ENCODE measurements around the gene GTF2F2. TPM values are rescaled to one million over a fixed set of nuclear protein-coding genes. Genes with fewer than 3 reads are reported as not detected.

The GTF2F2 gene
- total and polyA plus RNA-seq, 2 donors (not counting 3 experiments of a cell fraction or from before 2014, with no cell fraction given), result 7.5 to 23.6 TPM

- Histone ChIP-seq H3K4me3 (replicated peaks in 1 of 3; ENCODE audit: insufficient read depth in 1 of 3, low read depth in 1 of 3, low read length in 3 of 3) (no peak overlapping the region), H2AFZ (ENCODE audit: low read depth, low read length) (no peak overlapping the region), H3K36me3 (ENCODE audit: control insufficient read depth in 2 of 2, extremely low read depth in 1 of 2, insufficient read depth in 2 of 2, low read length in 2 of 2) (no peaks in the 10 kb centered on the region), H3K27ac (ENCODE audit: insufficient read depth, low read depth, low read length) (no peak overlapping the region), H3K27me3 (ENCODE audit: control insufficient read depth in 2 of 2, insufficient read depth in 2 of 2, low read length in 2 of 2) (no peaks in the 10 kb centered on the region), H4K20me1 (replicated peaks; ENCODE audit: control insufficient read depth, extremely low read depth, insufficient read depth, low read length) (no peaks in the 10 kb centered on the region), H3K4me2 (ENCODE audit: insufficient read depth, low read length) (no peak overlapping the region), H3K4me1 (ENCODE audit: control insufficient read depth, extremely low read depth, insufficient read depth, low read length) (peaks cover 18% of the 10 kb centered on the region), H3K9me3 (replicated peaks; ENCODE audit: control insufficient read depth, insufficient read depth, low read length) (no peaks in the 10 kb centered on the region), H3K9ac (replicated peaks; ENCODE audit: extremely low read depth, insufficient read depth, low read length) (no peak overlapping the region), H3K9me1 (replicated peaks; ENCODE audit: control insufficient read depth, extremely low read depth, insufficient read depth, low read length) (no peaks in the 10 kb centered on the region), H3K79me2 (ENCODE audit: control insufficient read depth, insufficient read depth, low read length) (peaks cover 1% of the 10 kb centered on the region)
- intact Hi-C loops (cut with micrococcal nuclease), result no loop called here
- no peak for FAIRE-seq
- POLR2A ChIA-PET, result no interaction called here
- dilution Hi-C loops (cut with MboI; ENCODE audit: extremely low pct_ligation_motif_present, low sequenced_read_pairs), result no loop called here
- DNase-seq (ENCODE audit: low read depth, low spot score), result no peak
- CTCF ChIA-PET, result no interaction called here
- BruUV-seq (replicated peaks), result no TSS peak
- no peak for TF ChIP-seq POLR2AphosphoS5 (IDR thresholded peaks at IDR 0.05; ENCODE audit: insufficient read depth, low read depth, low read length)
- no peak for TF ChIP-seq JUN (IDR thresholded peaks at IDR 0.05; ENCODE audit: borderline replicate concordance, insufficient read depth, insufficient read length, low read depth)
- TF ChIP-seq MAX (IDR thresholded peaks at IDR 0.05; ENCODE audit: insufficient read depth, insufficient read length), result no peak
- TF ChIP-seq MYC (IDR thresholded peaks at IDR 0.05; ENCODE audit: low read depth, low read length), result no peak
- no peak for TF ChIP-seq POLR2A (IDR thresholded peaks at IDR 0.05; ENCODE audit: low read depth, low read length)
- no peak for TF ChIP-seq EZH2 (IDR thresholded peaks at IDR 0.05; ENCODE audit: borderline replicate concordance, low read depth, low read length, severe bottlenecking)
Observed at GRCh38 chr13:45222516-45222915, 102.2 kb downstream of the GTF2F2 start.

GRCh38 chr13:45222919-45223318, 102.6 kb downstream of the GTF2F2 start:
- Histone ChIP-seq H2AFZ (ENCODE audit: low read depth, low read length) (no peak overlapping the region), H3K79me2 (ENCODE audit: control insufficient read depth, insufficient read depth, low read length) (peaks cover 1% of the 10 kb centered on the region), H3K9ac (replicated peaks; ENCODE audit: extremely low read depth, insufficient read depth, low read length) (no peak overlapping the region), H3K9me3 (replicated peaks; ENCODE audit: control insufficient read depth, insufficient read depth, low read length) (no peaks in the 10 kb centered on the region), H3K4me3 (replicated peaks in 1 of 3; ENCODE audit: insufficient read depth in 1 of 3, low read depth in 1 of 3, low read length in 3 of 3) (no peak overlapping the region), H3K4me2 (ENCODE audit: insufficient read depth, low read length) (no peak overlapping the region), H3K27me3 (ENCODE audit: control insufficient read depth in 2 of 2, insufficient read depth in 2 of 2, low read length in 2 of 2) (no peaks in the 10 kb centered on the region), H3K27ac (ENCODE audit: insufficient read depth, low read depth, low read length) (no peak overlapping the region), H3K9me1 (replicated peaks; ENCODE audit: control insufficient read depth, extremely low read depth, insufficient read depth, low read length) (no peaks in the 10 kb centered on the region), H4K20me1 (replicated peaks; ENCODE audit: control insufficient read depth, extremely low read depth, insufficient read depth, low read length) (no peaks in the 10 kb centered on the region), H3K4me1 (ENCODE audit: control insufficient read depth, extremely low read depth, insufficient read depth, low read length) (peaks cover 18% of the 10 kb centered on the region), H3K36me3 (ENCODE audit: control insufficient read depth in 2 of 2, extremely low read depth in 1 of 2, insufficient read depth in 2 of 2, low read length in 2 of 2) (no peaks in the 10 kb centered on the region)
- intact Hi-C loops (cut with micrococcal nuclease) (no loop called here), dilution Hi-C loops (cut with MboI; ENCODE audit: extremely low pct_ligation_motif_present, low sequenced_read_pairs) (no loop called here)
- no peak for FAIRE-seq
- CTCF ChIA-PET, result interaction anchor here (1.4 to 1.7 kb wide), 2 partner anchors 15 to 19 kb away, joined by 3 to 4 read pairs; no protein-coding TSS in a partner anchor
- POLR2A ChIA-PET, result no interaction called here
- no peak for DNase-seq (ENCODE audit: low read depth, low spot score)
- BruUV-seq (replicated peaks), result no TSS peak
- TF ChIP-seq JUN (IDR thresholded peaks at IDR 0.05; ENCODE audit: borderline replicate concordance, insufficient read depth, insufficient read length, low read depth), result no peak
- no peak for TF ChIP-seq POLR2AphosphoS5 (IDR thresholded peaks at IDR 0.05; ENCODE audit: insufficient read depth, low read depth, low read length)
- no peak for TF ChIP-seq GATA2 (IDR thresholded peaks at IDR 0.05; ENCODE audit: insufficient read depth, insufficient read length, low read depth, low read length)
- TF ChIP-seq EZH2 (IDR thresholded peaks at IDR 0.05; ENCODE audit: borderline replicate concordance, low read depth, low read length, severe bottlenecking), result no peak
- TF ChIP-seq CTCF (IDR thresholded peaks at IDR 0.05; ENCODE audit: extremely low read depth in 1 of 2, insufficient read depth in 1 of 2, low read depth in 1 of 2, low read length in 2 of 2), result no peak
- no peak for TF ChIP-seq POLR2A (IDR thresholded peaks at IDR 0.05; ENCODE audit: low read depth, low read length)
- no peak for TF ChIP-seq FOS (IDR thresholded peaks at IDR 0.05; ENCODE audit: borderline replicate concordance, insufficient read depth, low read length)
- TF ChIP-seq MAX (IDR thresholded peaks at IDR 0.05; ENCODE audit: insufficient read depth, insufficient read length), result no peak
- no peak for TF ChIP-seq MYC (IDR thresholded peaks at IDR 0.05; ENCODE audit: low read depth, low read length)
